ENCODE measurements around the gene ACSF2.

Gene ACSF2

GRCh38 chr17:50465171-50465570 lies 39.2 kb downstream of the ACSF2 start:
- Histone ChIP-seq H3K9me3 (ENCODE audit: insufficient read depth, low read length, severe bottlenecking) (no peaks in the 10 kb centered on the region), H3K36me3 (ENCODE audit: insufficient read depth, low read length) (no peaks in the 10 kb centered on the region; the same call in 1 of the 2 replicates), H3K79me2 (ENCODE audit: insufficient read depth, low read length) (no peaks in the 10 kb centered on the region), H2AFZ (ENCODE audit: low read depth, low read length) (no peak overlapping the region), H3K27ac (ENCODE audit: low read length) (no peak overlapping the region), H4K20me1 (ENCODE audit: insufficient read depth, low read length) (no peaks in the 10 kb centered on the region; the same call in 1 of the 2 replicates), H3K9ac (ENCODE audit: low read depth, low read length) (no peak overlapping the region), H3K4me3 (ENCODE audit: low read depth in 1 of 2, low read length in 2 of 2) (no peak overlapping the region), H3K4me2 (ENCODE audit: insufficient read depth, low read length) (no peak overlapping the region), H3K27me3 (ENCODE audit: insufficient read depth, low read length, poor library complexity) (no peaks in the 10 kb centered on the region), H3K4me1 (ENCODE audit: insufficient read depth, low read length) (no peaks in the 10 kb centered on the region)
- DNase-seq (no peak), ATAC-seq (ENCODE audit: insufficient read depth, low read depth) (no peak)
- no peak for TF ChIP-seq EZH2 (IDR thresholded peaks at IDR 0.05; ENCODE audit: borderline replicate concordance, low read depth, low read length, severe bottlenecking)
- TF ChIP-seq, protein P1, sequence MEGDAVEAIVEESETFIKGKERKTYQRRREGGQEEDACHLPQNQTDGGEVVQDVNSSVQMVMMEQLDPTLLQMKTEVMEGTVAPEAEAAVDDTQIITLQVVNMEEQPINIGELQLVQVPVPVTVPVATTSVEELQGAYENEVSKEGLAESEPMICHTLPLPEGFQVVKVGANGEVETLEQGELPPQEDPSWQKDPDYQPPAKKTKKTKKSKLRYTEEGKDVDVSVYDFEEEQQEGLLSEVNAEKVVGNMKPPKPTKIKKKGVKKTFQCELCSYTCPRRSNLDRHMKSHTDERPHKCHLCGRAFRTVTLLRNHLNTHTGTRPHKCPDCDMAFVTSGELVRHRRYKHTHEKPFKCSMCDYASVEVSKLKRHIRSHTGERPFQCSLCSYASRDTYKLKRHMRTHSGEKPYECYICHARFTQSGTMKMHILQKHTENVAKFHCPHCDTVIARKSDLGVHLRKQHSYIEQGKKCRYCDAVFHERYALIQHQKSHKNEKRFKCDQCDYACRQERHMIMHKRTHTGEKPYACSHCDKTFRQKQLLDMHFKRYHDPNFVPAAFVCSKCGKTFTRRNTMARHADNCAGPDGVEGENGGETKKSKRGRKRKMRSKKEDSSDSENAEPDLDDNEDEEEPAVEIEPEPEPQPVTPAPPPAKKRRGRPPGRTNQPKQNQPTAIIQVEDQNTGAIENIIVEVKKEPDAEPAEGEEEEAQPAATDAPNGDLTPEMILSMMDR (IDR thresholded peaks at IDR 0.05; ENCODE audit: borderline replicate concordance, extremely low read depth, low read length, poor library complexity, severe bottlenecking) = no peak

GRCh38 chr17:50465635-50466034 lies 39.6 kb downstream of the ACSF2 start:
- H3K27me3 ChIP-seq (ENCODE audit: insufficient read depth, low read length, poor library complexity) = no peaks in the 10 kb centered on the region
- no peak for TF ChIP-seq EZH2 (IDR thresholded peaks at IDR 0.05; ENCODE audit: borderline replicate concordance, low read depth, low read length, severe bottlenecking)
- TF ChIP-seq, protein P1 (IDR thresholded peaks at IDR 0.05; ENCODE audit: borderline replicate concordance, extremely low read depth, low read length, poor library complexity, severe bottlenecking) = no peak
- no peak overlapping the region for H3K27ac ChIP-seq (ENCODE audit: low read length)
- DNase-seq = no peak
- no peak overlapping the region for H2AFZ ChIP-seq (ENCODE audit: low read depth, low read length)
- H4K20me1 ChIP-seq (ENCODE audit: insufficient read depth, low read length) = no peaks in the 10 kb centered on the region; the same call in 1 of the 2 replicates
- H3K4me3 ChIP-seq (ENCODE audit: low read depth in 1 of 2, low read length in 2 of 2) = no peak overlapping the region
- H3K4me1 ChIP-seq (ENCODE audit: insufficient read depth, low read length) = no peaks in the 10 kb centered on the region
- H3K9ac ChIP-seq (ENCODE audit: low read depth, low read length) = no peak overlapping the region
- H3K36me3 ChIP-seq (ENCODE audit: insufficient read depth, low read length) = no peaks in the 10 kb centered on the region; the same call in 1 of the 2 replicates
- no peak for ATAC-seq (ENCODE audit: insufficient read depth, low read depth)
- no peaks in the 10 kb centered on the region for H3K79me2 ChIP-seq (ENCODE audit: insufficient read depth, low read length)
- H3K4me2 ChIP-seq (ENCODE audit: insufficient read depth, low read length) = no peak overlapping the region
- no peaks in the 10 kb centered on the region for H3K9me3 ChIP-seq (ENCODE audit: insufficient read depth, low read length, severe bottlenecking)

- no peaks in the 10 kb centered on the region for H3K79me2 ChIP-seq (ENCODE audit: insufficient read depth, low read length)
- no peak overlapping the region for H3K4me2 ChIP-seq (ENCODE audit: insufficient read depth, low read length)
- H3K4me1 ChIP-seq (ENCODE audit: insufficient read depth, low read length) = no peaks in the 10 kb centered on the region
- no peak overlapping the region for H3K27ac ChIP-seq (ENCODE audit: low read length)
- no peaks in the 10 kb centered on the region; the same call in 1 of the 2 replicates for H4K20me1 ChIP-seq (ENCODE audit: insufficient read depth, low read length)
- ATAC-seq (ENCODE audit: insufficient read depth, low read depth) (no peak), DNase-seq (no peak)
- H2AFZ ChIP-seq (ENCODE audit: low read depth, low read length) = no peak overlapping the region
- H3K9ac ChIP-seq (ENCODE audit: low read depth, low read length) = no peak overlapping the region
- no peak for TF ChIP-seq EZH2 (IDR thresholded peaks at IDR 0.05; ENCODE audit: borderline replicate concordance, low read depth, low read length, severe bottlenecking)
- TF ChIP-seq, protein P1 (IDR thresholded peaks at IDR 0.05; ENCODE audit: borderline replicate concordance, extremely low read depth, low read length, poor library complexity, severe bottlenecking) = no peak
- peaks cover 1% of the 10 kb centered on the region for H3K36me3 ChIP-seq (ENCODE audit: insufficient read depth, low read length)
- H3K9me3 ChIP-seq (ENCODE audit: insufficient read depth, low read length, severe bottlenecking) = no peaks in the 10 kb centered on the region
- H3K27me3 ChIP-seq (ENCODE audit: insufficient read depth, low read length, poor library complexity) = no peaks in the 10 kb centered on the region
- no peak overlapping the region for H3K4me3 ChIP-seq (ENCODE audit: low read depth in 1 of 2, low read length in 2 of 2)
Observed at GRCh38 chr17:50466371-50467113, 40.5 kb downstream of the ACSF2 start.
